ENCODE results near the gene NMT1.

The NMT1 gene

GRCh38 chr17:45146166-45146565, 85.0 kb downstream of the NMT1 start:
- no peak for DNase-seq (ENCODE audit: low read depth)
- H3K4me3 ChIP-seq (ENCODE audit: control insufficient read depth, low read depth, low read length), result no peak overlapping the region
- TF ChIP-seq CTCF (IDR thresholded peaks at IDR 0.05; ENCODE audit: control insufficient read depth, insufficient read depth, low read depth, low read length, missing control alignments), result no peak

- H3K4me3 ChIP-seq (ENCODE audit: control insufficient read depth, low read depth, low read length), result no peak overlapping the region
- no peak for DNase-seq (ENCODE audit: low read depth)
- TF ChIP-seq CTCF (IDR thresholded peaks at IDR 0.05; ENCODE audit: control insufficient read depth, insufficient read depth, low read depth, low read length, missing control alignments), result no peak
Measured at GRCh38 chr17:45146592-45146889, 85.4 kb downstream of the NMT1 start.

- no peak for TF ChIP-seq CTCF (IDR thresholded peaks at IDR 0.05; ENCODE audit: control insufficient read depth, insufficient read depth, low read depth, low read length, missing control alignments)
- peak overlapping the region; percentile 64 for H3K4me3 ChIP-seq (ENCODE audit: control insufficient read depth, low read depth, low read length)
- peak; percentile 78 for DNase-seq (ENCODE audit: low read depth)
Measured at GRCh38 chr17:45146890-45147580, 85.9 kb downstream of the NMT1 start.

- DNase-seq (ENCODE audit: low read depth), result peak; percentile 93
- peak overlapping the region; percentile 64 for H3K4me3 ChIP-seq (ENCODE audit: control insufficient read depth, low read depth, low read length)
- TF ChIP-seq CTCF (IDR thresholded peaks at IDR 0.05; ENCODE audit: control insufficient read depth, insufficient read depth, low read depth, low read length, missing control alignments), result no peak
Measured at GRCh38 chr17:45147581-45148182, 86.6 kb downstream of the NMT1 start.

GRCh38 chr17:45148183-45149036, 87.3 kb downstream of the NMT1 start, which contains the start of gene HEXIM1:
Gene HEXIM1, plus strand, starts transcription at chr17:45148475. Its CDS starts 716 bp downstream, at chr17:45149191.
- DNase-seq (ENCODE audit: low read depth), result peak; percentile 98
- no peak for TF ChIP-seq CTCF (IDR thresholded peaks at IDR 0.05; ENCODE audit: control insufficient read depth, insufficient read depth, low read depth, low read length, missing control alignments)
- peak within 1 kb of the TSS; percentile 87 for H3K4me3 ChIP-seq (ENCODE audit: control insufficient read depth, low read depth, low read length)

GRCh38 chr17:45149037-45149668, 88.0 kb downstream of the NMT1 start:
- DNase-seq (ENCODE audit: low read depth), result no peak
- TF ChIP-seq CTCF (IDR thresholded peaks at IDR 0.05; ENCODE audit: control insufficient read depth, insufficient read depth, low read depth, low read length, missing control alignments), result peak; percentile 96
- H3K4me3 ChIP-seq (ENCODE audit: control insufficient read depth, low read depth, low read length), result peak overlapping the region; percentile 87
